ENCODE results near the gene OR2F1.

Gene OR2F1

GRCh38 chr7:143954544-143954943, at the start of gene OR2F1:
Gene OR2F1 (plus strand): TSS chr7:143954844. CDS start chr7:143959971, 5,127 bp downstream.
- no peak for DNase-seq

- DNase-seq = no peak
Observed at GRCh38 chr7:143905509-143905908, 49.1 kb upstream of the OR2F1 start.

- DNase-seq = no peak
Observed at GRCh38 chr7:143906151-143906550, 48.5 kb upstream of the OR2F1 start.

- no peak for DNase-seq
Observed at GRCh38 chr7:143906895-143907294, 47.7 kb upstream of the OR2F1 start.

- DNase-seq = no peak
Observed at GRCh38 chr7:143908120-143908519, 46.5 kb upstream of the OR2F1 start.

GRCh38 chr7:143909863-143910262, 44.8 kb upstream of the OR2F1 start:
- DNase-seq = no peak

GRCh38 chr7:143910473-143911248, 44.0 kb upstream of the OR2F1 start:
- no peak for DNase-seq

GRCh38 chr7:143913945-143914615, 40.6 kb upstream of the OR2F1 start:
- DNase-seq = no peak

- DNase-seq = no peak
Observed at GRCh38 chr7:143914938-143915652, 39.5 kb upstream of the OR2F1 start.

GRCh38 chr7:143924851-143925250, 29.8 kb upstream of the OR2F1 start:
- no peak for DNase-seq

- no peak for DNase-seq
Observed at GRCh38 chr7:143929224-143929920, 25.3 kb upstream of the OR2F1 start.

GRCh38 chr7:143931739-143932138, 22.9 kb upstream of the OR2F1 start:
- no peak for DNase-seq

GRCh38 chr7:143934526-143935325, 19.9 kb upstream of the OR2F1 start, which contains the start of gene OR2F2:
Gene OR2F2 (plus strand): TSS chr7:143935233. CDS start chr7:143935233, 0 bp downstream.
- DNase-seq = no peak

GRCh38 chr7:143936087-143937009, 18.3 kb upstream of the OR2F1 start:
- no peak for DNase-seq

GRCh38 chr7:143938379-143939243, 16.0 kb upstream of the OR2F1 start:
- no peak for DNase-seq

- no peak for DNase-seq
Observed at GRCh38 chr7:143945423-143945822, 9.2 kb upstream of the OR2F1 start.

- DNase-seq = no peak
Observed at GRCh38 chr7:143947111-143947510, 7.5 kb upstream of the OR2F1 start.

GRCh38 chr7:143948733-143949132, 5.9 kb upstream of the OR2F1 start:
- DNase-seq = no peak

- DNase-seq = no peak
Observed at GRCh38 chr7:143953421-143953820, 1.2 kb upstream of the OR2F1 start.

GRCh38 chr7:143954135-143954534, 509 bp upstream of the OR2F1 start:
- no peak for DNase-seq

Data from T1000 (cell line).